Stimulated activated effector memory CD8-positive, alpha-beta T cell treated with anti-CD3 and anti-CD28 coated beads, Interleukin-12 subunit alpha, Interleukin-12 subunit beta, amount 100 ng/mL, for 72 hours (primary cell): ENCODE results near the gene CAMK1D.

ENCODE experiments used
- ATAC-seq: fragments of 150-1000 bp; cut with Tn5 transposase; 2 replicates; pipeline ENCODE4 v1.10.0; 2021
- DNase-seq, 2 donors: peaks; one replicate each; pipeline ENCODE4 v3.0.0; 2021 to 2022; ENCODE audit warnings: low spot score in 2 of 2
- H3K27ac Mint-ChIP-seq: one replicate; pipeline ENCODE4 v1.8.0; 2022; ENCODE audit warnings: mild to moderate bottlenecking, mixed read lengths
- H3K36me3 Mint-ChIP-seq: one replicate; pipeline ENCODE4 v1.8.0; 2022; ENCODE audit warnings: mild to moderate bottlenecking, mixed read lengths
- H3K4me1 Mint-ChIP-seq: one replicate; pipeline ENCODE4 v1.8.0; 2022; ENCODE audit warnings: mixed read lengths
- H3K4me3 Mint-ChIP-seq: one replicate; pipeline ENCODE4 v1.8.0; 2022; ENCODE audit warnings: mild to moderate bottlenecking, mixed read lengths
- H3K9me3 Mint-ChIP-seq: one replicate; pipeline ENCODE4 v1.8.0; 2022; ENCODE audit warnings: mixed read lengths

Gene CAMK1D

DNA sequence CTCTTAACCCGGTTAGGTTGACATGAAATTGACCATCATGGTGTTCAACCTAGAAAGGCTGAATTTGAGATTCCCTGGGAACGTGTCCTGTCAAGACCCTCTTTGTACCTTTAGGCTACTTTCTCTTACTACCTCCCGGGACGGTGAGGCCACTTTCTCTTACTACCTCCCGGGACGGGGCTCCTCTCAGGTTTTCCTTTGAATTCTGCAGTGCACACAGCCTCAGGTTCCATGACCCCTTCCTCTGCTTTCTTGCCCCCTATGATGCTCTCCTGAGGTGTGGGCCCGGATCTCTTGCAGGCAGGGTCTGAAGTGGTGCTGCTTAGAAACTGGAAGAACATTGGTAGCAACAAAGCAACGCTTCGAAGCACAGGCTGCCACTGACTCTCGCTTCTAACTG lies 155.3 kb downstream of the CAMK1D start:
- Mint-ChIP-seq H3K27ac (no peak overlapping the region), H3K4me3 (no peak overlapping the region), H3K4me1 (peaks cover 79% of the 10 kb centered on the region), H3K36me3 (no peaks in the 10 kb centered on the region), H3K9me3 (no peaks in the 10 kb centered on the region)
- DNase-seq (no peak), ATAC-seq (no peak)

DNA sequence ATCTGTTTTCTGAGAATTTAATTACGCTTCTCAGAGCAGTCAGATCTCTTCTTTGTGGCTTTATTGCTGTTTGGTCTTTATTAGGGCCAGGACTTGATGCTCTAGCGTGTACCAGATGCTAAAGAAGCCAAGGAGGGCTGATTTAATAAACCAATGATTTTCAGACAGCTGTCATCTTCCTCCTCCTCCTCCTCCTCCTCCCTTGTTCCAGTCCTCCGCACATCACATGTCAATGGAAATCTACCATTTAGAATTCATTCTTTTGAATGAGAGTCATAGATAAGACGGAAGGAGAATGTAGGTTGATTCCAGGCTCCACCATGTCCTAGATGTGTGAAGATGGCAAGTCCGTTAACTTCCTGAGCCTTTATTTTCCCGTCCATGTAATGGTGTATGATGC lies 156.3 kb downstream of the CAMK1D start:
- Mint-ChIP-seq H3K4me3 (no peak overlapping the region), H3K36me3 (no peaks in the 10 kb centered on the region), H3K27ac (peak overlapping the region; percentile 26), H3K4me1 (peaks cover 74% of the 10 kb centered on the region), H3K9me3 (no peaks in the 10 kb centered on the region)
- ATAC-seq (no peak), DNase-seq (no peak)

DNA sequence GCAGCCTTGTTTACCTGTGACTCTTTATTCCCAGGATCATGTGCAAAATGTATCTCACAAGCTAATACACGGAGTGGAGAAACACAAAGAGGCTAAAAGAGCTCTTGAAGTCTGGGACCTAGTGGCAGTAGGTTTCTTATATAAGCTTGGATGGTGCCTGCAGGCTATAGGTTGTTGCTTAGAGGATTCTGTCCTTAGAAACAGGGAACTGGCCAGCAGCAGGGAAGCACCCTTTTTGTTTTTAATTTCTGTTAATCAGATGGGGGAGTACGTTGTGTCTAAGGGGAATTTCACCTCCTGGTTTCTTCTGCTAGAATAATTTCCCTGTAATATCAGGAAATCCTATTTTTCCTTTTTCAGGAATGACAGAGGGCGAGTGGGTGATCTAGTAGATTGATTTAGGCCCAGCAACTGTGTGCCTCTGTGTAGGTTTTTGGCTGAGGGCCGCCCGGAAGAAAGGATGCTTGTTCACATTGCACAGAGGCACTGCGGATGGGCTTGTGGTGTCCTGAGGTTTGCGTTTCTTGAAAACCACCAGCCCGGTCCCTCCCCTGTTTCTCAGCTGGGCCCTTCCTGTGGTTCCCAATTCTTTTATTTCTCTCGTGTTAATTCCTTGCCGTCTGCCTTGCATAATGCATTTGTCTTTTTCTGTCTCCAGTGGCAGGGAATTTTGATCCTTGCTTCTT lies 158.0 kb downstream of the CAMK1D start:
- Mint-ChIP-seq H3K9me3 (no peaks in the 10 kb centered on the region), H3K36me3 (no peaks in the 10 kb centered on the region), H3K27ac (peak overlapping the region; percentile 51), H3K4me3 (no peak overlapping the region), H3K4me1 (peaks cover 60% of the 10 kb centered on the region)
- no peak for DNase-seq
- peak; percentile 52 for ATAC-seq

DNA sequence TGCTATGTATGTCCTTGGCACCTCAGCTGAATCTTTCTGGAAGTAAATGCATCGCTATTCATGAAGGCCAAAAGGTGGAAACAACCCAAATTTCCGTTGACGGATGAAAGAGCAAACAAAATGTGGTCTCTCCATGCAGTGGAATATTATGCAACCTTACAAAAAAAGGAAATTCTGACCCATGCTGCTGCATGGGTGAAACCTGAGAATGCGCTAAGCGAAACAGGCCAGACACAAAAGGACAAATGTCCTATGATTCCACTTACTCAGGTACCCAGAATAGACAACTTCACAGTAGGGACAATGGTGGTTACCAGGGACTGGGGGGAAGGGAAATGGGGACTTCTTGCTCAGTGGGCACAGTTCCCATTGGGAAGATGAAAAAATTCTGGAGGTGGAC lies 158.8 kb downstream of the CAMK1D start:
- Mint-ChIP-seq H3K27ac (peak overlapping the region; percentile 51), H3K36me3 (no peaks in the 10 kb centered on the region), H3K9me3 (no peaks in the 10 kb centered on the region), H3K4me1 (peaks cover 59% of the 10 kb centered on the region), H3K4me3 (no peak overlapping the region)
- no peak for DNase-seq
- no peak for ATAC-seq

DNA sequence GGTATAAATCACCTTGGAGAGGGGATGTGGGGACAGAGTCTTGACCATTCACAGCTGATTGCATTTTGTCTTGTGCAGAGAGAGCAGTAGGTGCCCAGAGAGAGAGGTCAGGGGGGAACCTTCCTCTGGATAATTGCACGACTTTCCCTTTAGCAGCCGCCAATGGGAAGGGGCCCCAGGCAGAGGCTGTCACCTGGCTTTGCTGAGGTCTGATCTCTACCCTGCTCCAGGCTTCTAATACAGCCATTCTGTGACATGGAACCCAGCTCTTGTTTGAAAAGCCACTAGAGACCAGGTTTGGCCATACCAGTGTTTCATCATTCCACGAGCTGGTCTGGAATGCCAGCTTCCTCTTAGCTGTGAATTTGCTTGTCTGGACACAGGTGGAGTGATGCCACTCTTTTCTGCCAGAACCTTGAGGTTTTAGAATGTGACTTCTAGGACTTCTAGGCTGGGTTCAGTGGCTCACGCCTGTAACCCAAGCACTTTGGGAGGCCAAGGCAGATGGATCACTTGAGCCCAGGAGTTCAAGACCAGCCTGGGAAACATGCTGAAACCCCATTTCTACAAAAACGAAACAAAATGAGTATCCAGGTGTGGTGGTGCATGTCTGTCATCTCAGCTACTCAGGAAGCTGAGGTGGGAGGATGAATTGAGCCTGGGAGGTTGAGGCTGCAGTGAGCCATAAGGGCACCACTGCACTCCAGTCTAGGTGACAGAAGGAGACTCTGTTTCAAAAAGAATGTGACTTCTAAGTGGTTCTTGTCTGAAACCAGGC lies 159.9 kb downstream of the CAMK1D start:
- DNase-seq, result no peak
- H3K4me3 Mint-ChIP-seq, result no peak overlapping the region
- H3K36me3 Mint-ChIP-seq, result no peaks in the 10 kb centered on the region
- ATAC-seq, result peak; percentile 51
- H3K9me3 Mint-ChIP-seq, result no peaks in the 10 kb centered on the region
- peaks cover 61% of the 10 kb centered on the region for H3K4me1 Mint-ChIP-seq
- no peak overlapping the region for H3K27ac Mint-ChIP-seq

DNA sequence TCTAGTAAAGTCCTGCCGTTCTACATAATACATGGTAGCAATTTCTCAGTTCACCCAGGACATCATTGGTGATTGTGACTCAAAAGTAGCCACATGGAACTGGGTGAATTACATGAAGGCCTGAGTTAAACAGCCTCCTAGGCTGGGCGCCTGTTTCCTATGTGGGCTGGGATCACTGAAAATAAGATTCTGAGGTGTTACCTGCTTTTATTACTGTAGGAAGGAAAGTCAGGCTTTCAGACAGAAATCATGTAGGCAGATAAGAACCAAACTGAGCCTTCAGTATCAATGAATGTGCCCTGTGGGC lies 160.4 kb downstream of the CAMK1D start:
- H3K9me3 Mint-ChIP-seq, result no peaks in the 10 kb centered on the region
- H3K4me3 Mint-ChIP-seq, result no peak overlapping the region
- H3K36me3 Mint-ChIP-seq, result no peaks in the 10 kb centered on the region
- ATAC-seq (peak; percentile 22), DNase-seq (no peak)
- peak overlapping the region; percentile 9 for H3K27ac Mint-ChIP-seq
- peaks cover 60% of the 10 kb centered on the region for H3K4me1 Mint-ChIP-seq

DNA sequence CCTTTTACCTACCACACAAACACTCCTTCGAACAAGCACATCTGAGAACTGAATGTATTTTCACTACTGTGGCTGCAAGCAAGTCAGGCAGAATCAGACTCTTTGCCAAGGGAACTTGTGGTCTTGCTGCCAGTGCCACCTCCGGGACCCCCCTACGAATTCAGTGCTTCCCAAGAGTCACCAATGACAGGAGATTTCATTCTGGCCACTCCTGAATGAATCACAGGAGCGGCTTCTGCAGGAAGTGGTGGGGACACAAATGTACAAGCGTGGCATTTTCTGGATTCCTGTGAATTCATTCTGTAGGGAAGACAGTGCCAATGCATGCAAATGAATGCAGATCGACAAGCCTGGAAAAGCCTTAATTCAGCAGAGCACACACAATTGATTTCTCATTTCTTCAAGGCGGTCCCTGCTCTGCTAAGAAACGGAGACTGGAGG lies 161.2 kb downstream of the CAMK1D start:
- H3K4me3 Mint-ChIP-seq, result no peak overlapping the region
- H3K27ac Mint-ChIP-seq, result peak overlapping the region; percentile 9
- no peaks in the 10 kb centered on the region for H3K9me3 Mint-ChIP-seq
- DNase-seq, result no peak
- no peaks in the 10 kb centered on the region for H3K36me3 Mint-ChIP-seq
- peaks cover 54% of the 10 kb centered on the region for H3K4me1 Mint-ChIP-seq
- no peak for ATAC-seq

DNA sequence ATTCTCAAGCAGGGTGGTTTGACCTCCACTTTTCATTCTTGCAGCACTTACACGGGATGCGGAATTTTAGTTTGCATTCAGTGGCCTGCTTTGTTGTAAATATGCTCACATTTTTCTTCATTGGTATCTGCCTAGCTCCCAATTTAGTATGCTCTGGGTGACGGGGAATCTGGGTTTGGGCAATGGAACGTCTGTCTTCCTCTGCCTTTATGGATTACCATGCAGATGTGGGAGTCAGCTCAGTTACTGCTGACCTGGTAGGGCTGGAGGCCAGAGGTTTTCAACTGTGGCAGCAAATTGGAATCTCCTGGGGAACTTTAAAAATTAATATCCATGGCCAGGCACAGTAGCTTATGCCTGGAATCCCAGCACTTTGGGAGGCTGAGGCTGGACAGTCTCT lies 161.6 kb downstream of the CAMK1D start:
- Mint-ChIP-seq H3K36me3 (no peaks in the 10 kb centered on the region), H3K4me1 (peaks cover 53% of the 10 kb centered on the region), H3K4me3 (no peak overlapping the region), H3K9me3 (no peaks in the 10 kb centered on the region), H3K27ac (no peak overlapping the region)
- no peak for ATAC-seq
- no peak for DNase-seq

DNA sequence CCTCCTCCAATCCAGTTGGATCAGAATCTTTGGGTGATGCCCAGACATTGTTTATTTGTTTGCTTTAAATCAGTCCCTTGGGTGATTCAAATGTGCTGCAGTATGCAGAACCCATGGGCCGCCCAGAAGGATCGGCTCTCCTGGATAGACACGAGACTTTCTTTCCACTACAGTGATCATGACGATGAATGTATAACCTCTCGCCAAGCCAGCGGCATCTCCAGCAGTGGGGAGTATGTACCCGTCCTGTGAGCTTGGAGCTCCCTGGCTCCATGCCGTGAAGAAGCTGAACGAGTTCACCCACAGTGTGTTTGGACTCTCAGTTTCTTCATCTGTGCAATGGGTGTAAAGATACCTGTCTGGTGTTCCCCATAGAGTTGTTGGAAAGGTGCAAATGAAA lies 162.3 kb downstream of the CAMK1D start:
- no peaks in the 10 kb centered on the region for H3K9me3 Mint-ChIP-seq
- ATAC-seq (no peak), DNase-seq (no peak)
- H3K4me3 Mint-ChIP-seq, result no peak overlapping the region
- H3K4me1 Mint-ChIP-seq, result peaks cover 53% of the 10 kb centered on the region
- H3K27ac Mint-ChIP-seq, result no peak overlapping the region
- no peaks in the 10 kb centered on the region for H3K36me3 Mint-ChIP-seq

DNA sequence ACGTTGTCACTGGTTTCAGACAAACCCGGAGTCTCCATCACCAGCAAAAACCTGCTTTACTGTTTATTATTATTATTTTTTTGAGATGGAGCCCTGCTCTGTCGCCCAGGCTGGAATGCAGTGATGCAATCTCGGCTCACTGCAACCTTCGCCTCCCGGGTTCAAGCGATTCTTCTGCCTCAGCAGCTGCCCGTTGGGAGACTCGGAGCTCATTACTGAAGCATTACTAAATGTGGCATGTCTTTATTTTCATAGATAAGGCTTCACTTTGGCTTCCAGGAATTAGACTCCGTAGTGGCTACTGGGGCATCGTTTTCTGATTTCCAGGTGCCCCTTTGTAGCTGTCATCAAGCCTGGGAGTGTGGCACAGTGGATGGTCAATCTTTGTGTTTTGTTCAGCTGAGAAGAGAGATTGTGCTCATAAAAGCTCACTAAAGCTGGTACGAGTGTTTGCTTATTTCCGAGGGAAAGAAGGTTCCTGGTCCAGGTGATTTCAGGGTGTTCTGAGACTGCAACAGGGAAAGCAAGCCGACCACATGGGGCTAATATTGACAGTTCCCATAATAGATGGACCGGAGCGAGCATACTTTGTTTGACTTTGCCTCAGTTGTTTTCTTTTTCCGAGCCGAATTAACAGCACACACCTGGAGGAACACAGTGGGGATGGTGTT lies 163.1 kb downstream of the CAMK1D start:
- no peak for ATAC-seq
- no peak overlapping the region for H3K4me3 Mint-ChIP-seq
- DNase-seq, result no peak
- H3K9me3 Mint-ChIP-seq, result no peaks in the 10 kb centered on the region
- H3K27ac Mint-ChIP-seq, result no peak overlapping the region
- H3K36me3 Mint-ChIP-seq, result no peaks in the 10 kb centered on the region
- peaks cover 47% of the 10 kb centered on the region for H3K4me1 Mint-ChIP-seq

DNA sequence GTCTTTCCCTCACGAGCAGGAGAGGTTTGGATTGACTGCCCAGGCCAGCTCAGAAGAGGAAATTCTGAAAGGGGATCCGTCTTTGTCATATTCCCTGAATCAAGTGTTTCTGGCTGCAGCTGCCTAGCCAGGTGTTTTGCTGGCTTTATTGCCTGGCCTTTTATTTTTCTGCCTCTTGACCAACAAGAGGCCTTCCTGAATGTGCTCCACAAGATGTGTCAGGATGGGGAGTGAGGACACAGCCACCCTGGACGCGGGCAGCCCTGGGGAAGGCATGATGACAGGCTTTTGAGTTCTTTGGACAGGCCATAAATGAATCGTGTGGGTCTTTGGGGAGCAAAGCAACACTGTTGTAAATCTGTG lies 163.6 kb downstream of the CAMK1D start:
- ATAC-seq (no peak), DNase-seq (no peak)
- H3K36me3 Mint-ChIP-seq, result no peaks in the 10 kb centered on the region
- H3K9me3 Mint-ChIP-seq, result no peaks in the 10 kb centered on the region
- no peak overlapping the region for H3K4me3 Mint-ChIP-seq
- H3K27ac Mint-ChIP-seq, result no peak overlapping the region
- peaks cover 42% of the 10 kb centered on the region for H3K4me1 Mint-ChIP-seq

DNA sequence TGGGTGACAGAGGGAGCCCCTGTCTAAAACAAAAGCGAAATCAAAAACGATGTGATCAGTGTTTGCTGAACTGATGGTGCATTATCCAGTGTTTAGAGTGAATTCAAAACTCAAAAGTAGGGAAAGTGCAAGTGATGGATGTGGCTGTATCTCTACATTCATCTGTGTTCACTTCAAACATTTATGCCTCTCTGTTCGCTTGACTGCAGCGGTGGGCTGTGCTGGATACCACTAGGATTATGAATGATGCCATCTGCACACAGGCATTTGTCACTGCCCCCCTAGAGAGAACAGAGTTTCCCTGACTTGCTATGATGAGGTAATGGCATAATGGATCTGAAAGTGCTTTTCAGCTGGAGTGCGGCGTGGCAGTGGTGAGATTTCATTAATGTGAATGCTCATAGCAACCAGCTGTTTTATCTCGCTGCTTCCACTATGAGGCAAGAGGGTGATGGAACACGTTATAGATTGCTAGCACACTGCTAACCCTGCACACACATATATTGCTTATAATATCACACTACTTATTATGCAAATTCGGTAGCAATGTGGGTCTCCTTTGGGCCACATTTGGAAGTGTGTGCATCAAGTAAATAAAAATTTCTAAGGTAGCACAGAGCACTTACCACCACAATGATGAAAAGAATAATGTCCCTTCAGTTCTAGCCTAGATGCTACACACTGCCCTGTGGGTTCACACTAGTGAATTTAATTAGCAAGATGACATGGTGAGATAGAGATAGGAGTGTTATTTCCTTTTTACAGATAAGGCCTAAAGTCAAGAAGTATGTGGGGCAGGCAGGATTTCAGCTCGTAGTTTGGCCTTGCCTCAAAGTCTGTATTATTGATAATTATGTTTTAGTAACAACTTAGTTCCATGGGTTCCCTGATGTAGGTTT lies 164.7 kb downstream of the CAMK1D start:
- H3K4me1 Mint-ChIP-seq, result peaks cover 33% of the 10 kb centered on the region
- H3K9me3 Mint-ChIP-seq, result no peaks in the 10 kb centered on the region
- ATAC-seq (peak; percentile 72), DNase-seq (no peak)
- H3K36me3 Mint-ChIP-seq, result no peaks in the 10 kb centered on the region
- H3K4me3 Mint-ChIP-seq, result no peak overlapping the region
- H3K27ac Mint-ChIP-seq, result no peak overlapping the region

DNA sequence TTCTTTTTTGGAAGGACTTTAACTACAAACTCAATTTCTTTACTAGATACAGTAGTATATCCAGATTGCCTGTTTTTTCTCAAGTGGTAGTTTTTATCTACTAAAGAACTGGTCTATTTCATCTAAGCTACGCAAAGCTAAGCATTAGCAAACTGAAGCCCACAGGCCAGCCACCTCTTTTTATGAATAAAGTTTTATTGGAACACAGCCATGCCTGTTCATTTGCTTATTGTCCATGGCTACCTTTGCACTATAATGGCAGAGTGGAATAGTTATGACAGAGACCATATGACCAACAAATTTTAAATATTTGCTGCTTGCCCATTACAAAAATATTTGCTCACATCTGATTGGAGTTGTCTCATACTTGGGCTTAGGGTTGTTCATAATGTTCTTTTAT lies 168.7 kb downstream of the CAMK1D start:
- no peak for ATAC-seq
- no peak for DNase-seq
- Mint-ChIP-seq H3K27ac (no peak overlapping the region), H3K4me3 (no peak overlapping the region), H3K36me3 (no peaks in the 10 kb centered on the region), H3K9me3 (peaks cover 6% of the 10 kb centered on the region), H3K4me1 (peaks cover 22% of the 10 kb centered on the region)

DNA sequence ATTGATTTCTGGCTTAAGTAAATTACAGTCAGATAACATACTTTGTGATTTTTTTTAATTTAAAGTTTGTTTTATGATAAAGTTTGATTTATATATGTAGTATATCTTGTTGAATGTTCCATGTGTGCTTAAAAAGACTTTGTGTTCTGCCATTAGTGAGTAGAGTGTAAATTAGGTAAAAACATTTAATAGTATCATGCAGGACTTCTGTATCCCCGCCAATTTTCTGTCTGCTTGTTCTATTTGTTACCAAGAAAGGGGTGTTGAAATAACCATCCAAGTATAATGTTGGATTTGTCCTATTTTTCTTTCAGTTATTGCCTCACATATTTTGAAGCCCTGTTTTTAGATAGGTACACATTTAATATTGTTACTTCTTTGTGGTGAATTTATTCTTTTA lies 172.1 kb downstream of the CAMK1D start:
- Mint-ChIP-seq H3K9me3 (peaks cover 6% of the 10 kb centered on the region), H3K36me3 (no peaks in the 10 kb centered on the region), H3K27ac (no peak overlapping the region), H3K4me3 (no peak overlapping the region), H3K4me1 (no peaks in the 10 kb centered on the region)
- DNase-seq (no peak), ATAC-seq (no peak)

DNA sequence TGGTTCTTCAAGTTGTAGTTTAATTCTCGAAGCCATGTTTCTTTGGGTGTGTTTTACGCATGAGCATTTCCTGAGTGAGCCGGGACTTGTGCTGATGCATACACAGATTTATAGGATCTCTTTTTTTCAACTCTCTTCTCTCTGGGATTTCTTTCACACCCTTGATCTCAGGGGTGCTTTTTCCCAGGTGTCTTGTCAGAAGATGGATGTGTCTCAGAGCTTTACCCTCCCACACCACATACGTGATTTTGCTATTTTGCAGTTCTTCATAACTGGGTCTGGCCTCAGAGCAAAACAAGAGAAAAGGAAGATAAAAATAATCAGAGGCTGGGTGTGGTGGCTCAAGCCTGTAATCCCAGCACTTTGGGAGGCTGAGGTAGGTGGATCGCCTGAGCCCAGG lies 177.0 kb downstream of the CAMK1D start:
- H3K4me1 Mint-ChIP-seq, result no peaks in the 10 kb centered on the region
- H3K36me3 Mint-ChIP-seq, result no peaks in the 10 kb centered on the region
- DNase-seq (no peak), ATAC-seq (no peak)
- no peak overlapping the region for H3K4me3 Mint-ChIP-seq
- no peak overlapping the region for H3K27ac Mint-ChIP-seq
- H3K9me3 Mint-ChIP-seq, result peaks cover 3% of the 10 kb centered on the region
